ENCODE measurements around the gene THSD4.

DNA sequence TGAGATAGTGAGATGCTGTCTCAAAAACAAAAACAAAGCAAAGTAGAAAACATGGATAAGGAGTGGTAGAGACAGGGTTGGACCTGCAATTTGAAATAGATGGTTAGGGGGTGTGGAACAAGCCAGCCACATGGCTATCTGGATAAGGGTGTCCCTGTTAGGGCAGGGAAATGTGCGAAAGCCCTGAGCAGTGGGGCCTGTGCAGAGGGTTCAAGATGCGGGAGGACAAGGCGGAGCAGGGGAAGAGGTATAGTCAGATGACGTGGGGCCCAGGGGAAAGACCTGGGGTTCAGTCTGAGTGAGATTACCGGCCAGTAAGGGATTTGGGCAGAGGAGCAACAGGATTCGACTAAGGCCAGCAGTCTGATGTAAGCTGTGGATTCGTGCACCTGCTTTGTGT, 676.7 kb downstream of the THSD4 start:
- TF ChIP-seq CTCF (optimal IDR thresholded peaks at IDR 0.05 in 1 of 3, IDR thresholded peaks at IDR 0.05 in 1 of 3, conservative IDR thresholded peaks at IDR 0.05 in 1 of 3; ENCODE audit: extremely low read depth in 1 of 3, insufficient read depth in 2 of 3, low read length in 3 of 3) (no peak), EZH2 (IDR thresholded peaks at IDR 0.05; ENCODE audit: low read length) (no peak)
